ENCODE results near the gene NLRP1.

NLRP1 gene

DNA sequence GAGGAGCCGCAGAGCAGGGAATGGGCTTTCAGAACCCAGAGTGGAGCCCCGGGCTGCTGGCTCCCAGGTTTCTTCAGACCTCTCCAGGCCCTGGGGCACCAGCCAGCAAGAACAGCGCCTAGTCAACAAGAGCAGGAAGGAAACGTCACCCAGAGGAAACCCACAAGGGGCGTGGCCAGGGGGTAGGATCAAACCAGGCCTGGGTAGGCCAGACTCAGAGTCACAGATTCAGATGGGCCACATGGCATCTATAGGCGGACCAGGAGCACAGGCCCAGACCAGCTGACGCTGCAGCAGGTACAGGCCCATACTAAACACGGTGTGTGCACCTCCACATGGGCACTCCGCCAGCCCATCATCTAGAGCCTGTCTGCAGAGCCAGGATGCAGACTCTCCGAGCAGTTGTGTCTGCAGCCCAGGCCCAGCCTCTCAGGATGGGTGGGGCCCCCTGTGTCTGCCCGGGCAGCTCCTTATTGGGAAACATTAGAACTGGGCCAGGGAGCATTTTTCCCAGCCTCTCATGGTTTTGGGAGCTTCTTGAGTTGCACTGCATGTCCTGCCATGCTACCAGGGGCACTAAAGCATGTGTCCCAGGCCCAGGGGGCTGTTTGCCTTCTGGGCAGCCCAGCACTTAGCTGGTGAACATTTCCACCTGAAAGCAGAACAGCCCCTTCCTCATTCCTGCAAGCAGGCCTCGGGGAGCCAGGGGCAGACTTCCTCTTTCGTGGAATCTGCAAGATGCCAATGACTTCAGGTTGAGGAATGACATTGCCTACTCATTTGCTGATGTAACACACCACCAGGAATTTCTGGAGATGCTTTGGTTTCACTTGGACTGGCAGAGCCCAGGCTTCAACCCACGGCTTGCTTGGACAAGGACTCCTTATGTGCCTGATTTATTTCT is at the start of gene NLRP1:
Gene NLRP1, minus strand, starts transcription at position 127 of the 904 bp plus-strand sequence. CDS start 552 bp downstream, outside the sequence.
- DNase-seq = peak; percentile 62 to 89 (median 78)

DNA sequence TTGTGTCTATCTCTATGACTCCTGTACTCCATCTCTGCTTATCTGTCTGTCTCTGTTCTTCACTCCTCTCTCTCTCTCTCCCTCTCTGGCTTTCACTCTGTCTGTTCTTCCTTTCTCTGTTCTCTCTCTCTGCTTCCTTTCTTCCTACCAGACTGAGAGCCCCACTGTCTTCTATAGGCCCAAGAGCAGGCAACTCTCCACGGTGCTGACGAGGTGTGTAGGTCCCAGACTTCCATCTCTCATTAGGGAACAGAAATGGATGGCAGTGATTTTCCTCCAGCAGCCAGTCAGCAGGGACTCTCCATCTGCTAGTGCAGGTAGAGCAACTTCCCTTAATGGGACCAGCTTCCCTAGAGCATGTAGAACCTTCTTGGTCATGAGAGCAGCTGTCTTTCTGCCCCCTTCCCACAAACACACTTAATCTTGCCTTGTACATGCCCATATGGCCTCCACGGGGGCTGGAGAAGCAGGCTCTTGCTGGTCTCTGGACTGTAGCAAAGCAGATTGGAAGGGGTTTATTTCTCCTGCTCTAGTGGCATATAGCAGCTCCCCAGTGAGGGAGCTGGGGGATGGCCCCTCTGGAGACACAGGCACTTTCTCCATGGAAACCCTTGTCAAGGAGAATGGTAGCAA is 47.8 kb upstream of the NLRP1 start:
- DNase-seq = no peak

- DNase-seq = no peak
Observed at GRCh38 chr17:5630434-5630833, 46.1 kb upstream of the NLRP1 start.

- DNase-seq = no peak
Observed at GRCh38 chr17:5629128-5629527, 44.8 kb upstream of the NLRP1 start.

- DNase-seq = no peak
Observed at GRCh38 chr17:5628262-5628661, 44.0 kb upstream of the NLRP1 start.

DNA sequence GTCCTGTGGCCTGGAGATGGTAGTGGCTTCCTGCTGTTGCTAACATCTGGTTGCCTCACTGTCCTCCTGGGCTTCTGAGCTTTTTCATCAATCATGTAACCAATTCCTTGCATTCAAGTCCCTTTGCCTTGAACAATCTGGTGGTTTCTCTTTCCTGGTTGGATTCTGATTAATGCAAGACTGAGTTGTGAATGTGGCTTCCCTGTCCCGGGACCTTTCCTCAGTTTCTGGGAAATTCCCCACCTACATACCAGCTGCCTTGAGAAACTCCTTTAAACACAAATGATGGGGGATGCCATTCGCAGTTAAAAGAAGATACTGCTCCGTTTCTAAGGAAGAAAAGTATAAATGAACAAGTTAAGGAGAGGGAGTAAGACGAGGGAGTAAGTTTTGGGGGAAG is 39.9 kb upstream of the NLRP1 start:
- no peak for DNase-seq

- DNase-seq = no peak
Observed at GRCh38 chr17:5621729-5622128, 37.4 kb upstream of the NLRP1 start.

DNA sequence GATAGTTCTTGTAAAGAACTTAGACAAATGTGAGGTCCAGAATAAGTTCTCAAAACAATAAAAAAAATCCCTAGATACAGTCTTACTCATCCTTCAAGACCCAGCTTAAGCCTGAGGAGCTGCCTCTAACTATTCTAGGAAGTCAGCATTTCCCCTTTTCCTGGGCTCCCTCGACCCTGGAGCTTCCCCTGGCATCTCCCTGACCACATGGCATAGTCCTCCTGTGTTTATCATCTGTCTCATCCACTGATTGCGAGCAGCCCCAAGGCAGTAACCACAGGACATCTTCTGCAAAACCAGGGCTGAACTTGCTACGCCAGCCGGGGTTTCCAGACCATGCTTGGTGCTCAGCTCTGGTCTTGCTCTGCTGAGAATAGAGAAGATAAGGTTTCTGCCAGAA is 36.7 kb upstream of the NLRP1 start:
- no peak for DNase-seq

- DNase-seq = no peak
Observed at GRCh38 chr17:5619088-5619740, 34.9 kb upstream of the NLRP1 start.

- DNase-seq = no peak
Observed at GRCh38 chr17:5618476-5618875, 34.2 kb upstream of the NLRP1 start.

DNA sequence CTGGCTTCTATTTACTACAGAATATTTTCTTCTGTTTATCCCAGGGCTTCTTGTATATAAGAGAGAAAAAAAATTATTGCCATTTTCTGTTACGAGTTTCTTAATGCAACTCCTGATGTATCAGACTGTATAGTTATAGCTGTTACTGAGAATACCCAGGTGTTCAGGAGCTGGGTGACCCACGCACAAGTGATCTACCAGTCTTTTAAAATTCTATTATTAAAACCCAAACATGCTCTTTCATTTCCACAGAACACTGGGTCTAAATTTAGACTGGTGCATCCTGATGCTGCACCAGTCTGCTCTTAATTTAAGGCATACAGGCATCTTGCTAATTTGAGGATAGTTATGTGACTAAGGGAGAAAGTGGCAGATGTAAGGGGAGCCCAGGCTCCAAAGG is 31.2 kb upstream of the NLRP1 start:
- no peak for DNase-seq

GRCh38 chr17:5610956-5611355 is 26.6 kb upstream of the NLRP1 start:
- DNase-seq = no peak

- DNase-seq = no peak
Observed at GRCh38 chr17:5608399-5609112, 24.2 kb upstream of the NLRP1 start.

GRCh38 chr17:5607946-5608345 is 23.6 kb upstream of the NLRP1 start:
- no peak for DNase-seq

DNA sequence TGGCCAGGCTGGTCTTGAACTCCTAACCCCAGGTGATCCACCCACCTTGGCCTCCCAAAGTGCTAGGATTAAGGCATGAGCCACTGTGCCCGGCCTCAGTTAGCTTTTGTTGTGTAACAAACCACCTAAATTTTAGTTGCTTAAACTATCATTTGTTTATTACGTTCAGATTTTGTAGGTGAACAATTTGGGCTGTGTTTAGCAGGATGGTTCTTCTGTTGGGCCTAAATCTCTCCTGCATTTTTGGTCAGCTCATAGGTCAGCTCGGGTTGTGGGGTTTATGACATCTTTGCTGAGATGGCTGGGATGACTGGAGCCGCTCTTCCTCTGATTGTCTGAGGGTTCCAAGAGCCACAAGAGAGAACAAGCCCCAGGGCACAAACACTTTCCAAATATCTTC is 21.1 kb upstream of the NLRP1 start:
- no peak for DNase-seq

GRCh38 chr17:5600041-5600440 is 15.7 kb upstream of the NLRP1 start:
- DNase-seq = no peak

- no peak for DNase-seq
Observed at GRCh38 chr17:5598457-5598856, 14.1 kb upstream of the NLRP1 start.

DNA sequence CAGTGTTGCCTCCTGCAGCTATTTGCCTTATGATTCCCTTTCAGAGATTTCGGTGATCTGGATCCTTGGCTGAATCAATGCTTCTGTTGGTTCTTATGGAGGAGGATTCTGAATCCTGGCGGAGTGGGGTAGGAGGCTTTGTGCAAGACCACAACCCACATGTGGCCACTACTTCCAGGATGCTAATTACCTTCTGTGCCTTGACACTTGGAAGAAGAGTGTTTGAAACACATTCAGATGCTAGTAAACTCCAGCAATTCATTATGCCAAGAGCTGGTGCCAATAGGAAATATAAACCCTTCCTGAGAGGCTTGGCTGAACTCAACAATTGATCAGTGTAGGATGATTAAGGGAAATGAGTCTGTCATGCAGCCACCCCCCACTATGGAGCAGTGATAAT is 12.1 kb upstream of the NLRP1 start:
- DNase-seq = no peak

DNA sequence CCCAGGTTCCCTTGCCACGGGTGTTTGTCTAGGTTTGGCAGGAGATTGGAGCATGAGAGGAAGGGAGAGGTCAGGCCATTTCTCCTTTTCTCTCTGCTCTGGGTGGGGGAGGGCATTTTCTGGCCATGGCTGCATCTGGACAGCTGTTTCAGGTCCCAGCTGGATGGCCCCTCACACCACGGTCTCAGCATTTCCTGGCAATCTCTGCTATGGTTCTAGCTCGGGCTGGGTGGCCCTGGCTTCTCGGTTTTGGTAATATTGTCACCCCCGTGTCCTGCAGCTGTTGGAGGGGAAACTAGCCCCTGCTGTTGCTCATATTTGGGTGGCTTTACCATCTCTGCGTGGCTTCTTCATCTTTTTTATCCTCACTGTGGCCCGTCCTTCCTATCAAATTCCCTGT is 11.5 kb upstream of the NLRP1 start:
- DNase-seq = no peak

- no peak for DNase-seq
Observed at GRCh38 chr17:5592382-5592781, 8.1 kb upstream of the NLRP1 start.

GRCh38 chr17:5591966-5592365 is 7.7 kb upstream of the NLRP1 start:
- DNase-seq = no peak

DNA sequence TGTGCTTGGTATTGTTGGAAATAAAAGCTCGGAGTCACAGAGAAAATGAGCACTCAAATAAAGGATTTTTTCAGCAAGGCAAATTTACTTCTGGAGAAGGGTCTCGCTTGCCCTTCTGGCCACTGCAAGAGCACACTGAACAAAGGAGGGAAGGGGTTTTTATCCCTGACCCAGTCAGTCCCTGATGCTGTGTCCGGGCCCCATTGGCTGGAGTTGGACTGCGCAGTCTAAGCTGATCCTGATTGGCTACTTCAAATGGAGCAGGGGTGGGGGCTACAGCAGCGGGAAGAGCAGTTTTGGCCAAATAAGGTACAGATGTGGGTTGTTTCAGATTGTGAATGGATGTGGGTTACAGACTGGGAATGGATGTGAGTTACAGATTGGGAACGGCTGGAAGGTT is 4.3 kb upstream of the NLRP1 start:
- no peak for DNase-seq

GRCh38 chr17:5587438-5588032 is 3.2 kb upstream of the NLRP1 start:
- DNase-seq = peak in 1 of 4 experiments; percentile 13
